ENCODE results near the gene KIF5C.

DNA sequence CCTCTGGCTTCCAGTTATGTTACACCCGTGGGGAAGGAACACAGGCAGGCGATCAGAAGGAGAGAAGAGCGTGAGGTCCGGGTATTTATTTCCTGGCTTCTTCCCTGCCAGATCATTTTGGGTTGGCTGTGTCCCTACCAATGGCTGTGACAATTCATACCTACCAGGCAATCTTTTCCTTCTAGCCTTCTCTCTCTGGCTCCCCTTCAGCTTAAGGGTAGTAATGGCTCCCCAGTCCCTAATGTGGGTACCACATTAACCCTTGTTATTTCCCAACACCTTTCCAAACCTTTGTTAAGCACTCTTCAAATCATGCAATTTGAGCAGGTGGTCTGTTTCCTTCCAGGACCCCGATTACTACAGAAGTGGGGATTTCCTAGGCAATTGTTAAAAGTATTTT, 84.7 kb downstream of the KIF5C start:
- TF ChIP-seq ZNF16 (tag by site-specific recombination; IDR thresholded peaks at IDR 0.05; ENCODE audit: low read depth), result no peak
- TF ChIP-seq ZNF157 (tag by site-specific recombination; IDR thresholded peaks at IDR 0.05), result no peak
- TF ChIP-seq, protein P1, sequence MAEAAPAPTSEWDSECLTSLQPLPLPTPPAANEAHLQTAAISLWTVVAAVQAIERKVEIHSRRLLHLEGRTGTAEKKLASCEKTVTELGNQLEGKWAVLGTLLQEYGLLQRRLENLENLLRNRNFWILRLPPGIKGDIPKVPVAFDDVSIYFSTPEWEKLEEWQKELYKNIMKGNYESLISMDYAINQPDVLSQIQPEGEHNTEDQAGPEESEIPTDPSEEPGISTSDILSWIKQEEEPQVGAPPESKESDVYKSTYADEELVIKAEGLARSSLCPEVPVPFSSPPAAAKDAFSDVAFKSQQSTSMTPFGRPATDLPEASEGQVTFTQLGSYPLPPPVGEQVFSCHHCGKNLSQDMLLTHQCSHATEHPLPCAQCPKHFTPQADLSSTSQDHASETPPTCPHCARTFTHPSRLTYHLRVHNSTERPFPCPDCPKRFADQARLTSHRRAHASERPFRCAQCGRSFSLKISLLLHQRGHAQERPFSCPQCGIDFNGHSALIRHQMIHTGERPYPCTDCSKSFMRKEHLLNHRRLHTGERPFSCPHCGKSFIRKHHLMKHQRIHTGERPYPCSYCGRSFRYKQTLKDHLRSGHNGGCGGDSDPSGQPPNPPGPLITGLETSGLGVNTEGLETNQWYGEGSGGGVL (tag by site-specific recombination; IDR thresholded peaks at IDR 0.05), result no peak
- TF ChIP-seq, protein P2, sequence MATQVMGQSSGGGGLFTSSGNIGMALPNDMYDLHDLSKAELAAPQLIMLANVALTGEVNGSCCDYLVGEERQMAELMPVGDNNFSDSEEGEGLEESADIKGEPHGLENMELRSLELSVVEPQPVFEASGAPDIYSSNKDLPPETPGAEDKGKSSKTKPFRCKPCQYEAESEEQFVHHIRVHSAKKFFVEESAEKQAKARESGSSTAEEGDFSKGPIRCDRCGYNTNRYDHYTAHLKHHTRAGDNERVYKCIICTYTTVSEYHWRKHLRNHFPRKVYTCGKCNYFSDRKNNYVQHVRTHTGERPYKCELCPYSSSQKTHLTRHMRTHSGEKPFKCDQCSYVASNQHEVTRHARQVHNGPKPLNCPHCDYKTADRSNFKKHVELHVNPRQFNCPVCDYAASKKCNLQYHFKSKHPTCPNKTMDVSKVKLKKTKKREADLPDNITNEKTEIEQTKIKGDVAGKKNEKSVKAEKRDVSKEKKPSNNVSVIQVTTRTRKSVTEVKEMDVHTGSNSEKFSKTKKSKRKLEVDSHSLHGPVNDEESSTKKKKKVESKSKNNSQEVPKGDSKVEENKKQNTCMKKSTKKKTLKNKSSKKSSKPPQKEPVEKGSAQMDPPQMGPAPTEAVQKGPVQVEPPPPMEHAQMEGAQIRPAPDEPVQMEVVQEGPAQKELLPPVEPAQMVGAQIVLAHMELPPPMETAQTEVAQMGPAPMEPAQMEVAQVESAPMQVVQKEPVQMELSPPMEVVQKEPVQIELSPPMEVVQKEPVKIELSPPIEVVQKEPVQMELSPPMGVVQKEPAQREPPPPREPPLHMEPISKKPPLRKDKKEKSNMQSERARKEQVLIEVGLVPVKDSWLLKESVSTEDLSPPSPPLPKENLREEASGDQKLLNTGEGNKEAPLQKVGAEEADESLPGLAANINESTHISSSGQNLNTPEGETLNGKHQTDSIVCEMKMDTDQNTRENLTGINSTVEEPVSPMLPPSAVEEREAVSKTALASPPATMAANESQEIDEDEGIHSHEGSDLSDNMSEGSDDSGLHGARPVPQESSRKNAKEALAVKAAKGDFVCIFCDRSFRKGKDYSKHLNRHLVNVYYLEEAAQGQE (tag by site-specific recombination; IDR thresholded peaks at IDR 0.05), result no peak
- no peak for TF ChIP-seq ZBTB7A (tag by site-specific recombination; IDR thresholded peaks at IDR 0.05; ENCODE audit: low read depth)
- no peak for TF ChIP-seq GLIS2 (tag by site-specific recombination; IDR thresholded peaks at IDR 0.05)
- no peak for TF ChIP-seq ZNF132 (tag by site-specific recombination; IDR thresholded peaks at IDR 0.05; ENCODE audit: borderline replicate concordance)
- TF ChIP-seq ZNF350 (tag by site-specific recombination; IDR thresholded peaks at IDR 0.05), result no peak
- TF ChIP-seq, protein P3, sequence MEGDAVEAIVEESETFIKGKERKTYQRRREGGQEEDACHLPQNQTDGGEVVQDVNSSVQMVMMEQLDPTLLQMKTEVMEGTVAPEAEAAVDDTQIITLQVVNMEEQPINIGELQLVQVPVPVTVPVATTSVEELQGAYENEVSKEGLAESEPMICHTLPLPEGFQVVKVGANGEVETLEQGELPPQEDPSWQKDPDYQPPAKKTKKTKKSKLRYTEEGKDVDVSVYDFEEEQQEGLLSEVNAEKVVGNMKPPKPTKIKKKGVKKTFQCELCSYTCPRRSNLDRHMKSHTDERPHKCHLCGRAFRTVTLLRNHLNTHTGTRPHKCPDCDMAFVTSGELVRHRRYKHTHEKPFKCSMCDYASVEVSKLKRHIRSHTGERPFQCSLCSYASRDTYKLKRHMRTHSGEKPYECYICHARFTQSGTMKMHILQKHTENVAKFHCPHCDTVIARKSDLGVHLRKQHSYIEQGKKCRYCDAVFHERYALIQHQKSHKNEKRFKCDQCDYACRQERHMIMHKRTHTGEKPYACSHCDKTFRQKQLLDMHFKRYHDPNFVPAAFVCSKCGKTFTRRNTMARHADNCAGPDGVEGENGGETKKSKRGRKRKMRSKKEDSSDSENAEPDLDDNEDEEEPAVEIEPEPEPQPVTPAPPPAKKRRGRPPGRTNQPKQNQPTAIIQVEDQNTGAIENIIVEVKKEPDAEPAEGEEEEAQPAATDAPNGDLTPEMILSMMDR (tag by site-specific recombination; IDR thresholded peaks at IDR 0.05), result no peak
- TF ChIP-seq ZNF792 (tag by site-specific recombination; IDR thresholded peaks at IDR 0.05), result no peak
- TF ChIP-seq, protein P4, sequence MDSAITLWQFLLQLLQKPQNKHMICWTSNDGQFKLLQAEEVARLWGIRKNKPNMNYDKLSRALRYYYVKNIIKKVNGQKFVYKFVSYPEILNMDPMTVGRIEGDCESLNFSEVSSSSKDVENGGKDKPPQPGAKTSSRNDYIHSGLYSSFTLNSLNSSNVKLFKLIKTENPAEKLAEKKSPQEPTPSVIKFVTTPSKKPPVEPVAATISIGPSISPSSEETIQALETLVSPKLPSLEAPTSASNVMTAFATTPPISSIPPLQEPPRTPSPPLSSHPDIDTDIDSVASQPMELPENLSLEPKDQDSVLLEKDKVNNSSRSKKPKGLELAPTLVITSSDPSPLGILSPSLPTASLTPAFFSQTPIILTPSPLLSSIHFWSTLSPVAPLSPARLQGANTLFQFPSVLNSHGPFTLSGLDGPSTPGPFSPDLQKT (IDR thresholded peaks at IDR 0.05; ENCODE audit: borderline replicate concordance, low read depth, low read length), result no peak
- TF ChIP-seq, protein P5, sequence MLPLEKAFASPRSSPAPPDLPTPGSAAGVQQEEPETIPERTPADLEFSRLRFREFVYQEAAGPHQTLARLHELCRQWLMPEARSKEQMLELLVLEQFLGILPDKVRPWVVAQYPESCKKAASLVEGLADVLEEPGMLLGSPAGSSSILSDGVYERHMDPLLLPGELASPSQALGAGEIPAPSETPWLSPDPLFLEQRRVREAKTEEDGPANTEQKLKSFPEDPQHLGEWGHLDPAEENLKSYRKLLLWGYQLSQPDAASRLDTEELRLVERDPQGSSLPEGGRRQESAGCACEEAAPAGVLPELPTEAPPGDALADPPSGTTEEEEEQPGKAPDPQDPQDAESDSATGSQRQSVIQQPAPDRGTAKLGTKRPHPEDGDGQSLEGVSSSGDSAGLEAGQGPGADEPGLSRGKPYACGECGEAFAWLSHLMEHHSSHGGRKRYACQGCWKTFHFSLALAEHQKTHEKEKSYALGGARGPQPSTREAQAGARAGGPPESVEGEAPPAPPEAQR (tag by site-specific recombination; IDR thresholded peaks at IDR 0.05), result no peak
- no peak for TF ChIP-seq YY1 (tag by site-specific recombination; IDR thresholded peaks at IDR 0.05)
- TF ChIP-seq ZNF623 (tag by site-specific recombination; IDR thresholded peaks at IDR 0.05), result no peak
